DOHH2 (cell line): ENCODE results near the gene PYGB.

Experiments
- H3F3A ChIP-seq: fragments of 200-600 bp; sonication (generic), shearing (Covaris generic); 2 replicates; pipeline ENCODE4 v1.6.0; 2016; ENCODE audit warnings: antibody characterized with exemption, mild to moderate bottlenecking; ENCODE audit not compliant: control insufficient read depth, insufficient read depth
- H3K27ac ChIP-seq: fragments of 200-600 bp; sonication (generic); 2 replicates; pipeline ENCODE4 v1.5.1; 2014; ENCODE audit warnings: low read depth, mild to moderate bottlenecking, low read length, moderate library complexity
- H3K27me3 ChIP-seq: fragments of 200-600 bp; sonication (generic); 2 replicates; pipeline ENCODE4 v1.6.1; 2014; ENCODE audit warnings: mild to moderate bottlenecking, low read length, mixed read lengths; ENCODE audit not compliant: control insufficient read depth
- H3K36me3 ChIP-seq: fragments of 200-600 bp; sonication (generic); 2 replicates; pipeline ENCODE4 v1.6.1; 2014; ENCODE audit warnings: mild to moderate bottlenecking, low read length, moderate library complexity, mixed read lengths; ENCODE audit not compliant: control insufficient read depth
- H3K4me1 ChIP-seq: fragments of 200-600 bp; sonication (generic); 2 replicates; pipeline ENCODE4 v1.6.1; 2014; ENCODE audit warnings: mild to moderate bottlenecking, low read length, mixed read lengths; ENCODE audit not compliant: control insufficient read depth
- H3K4me2 ChIP-seq: fragments of 200-600 bp; sonication (generic); 2 replicates; pipeline ENCODE4 v1.6.0; 2014; ENCODE audit warnings: mild to moderate bottlenecking, low read length, moderate library complexity
- H3K4me3 ChIP-seq: fragments of 200-600 bp; sonication (generic); 2 replicates; pipeline ENCODE4 v1.5.1; 2014; ENCODE audit warnings: mild to moderate bottlenecking, low read length, mixed read lengths
- H3K79me2 ChIP-seq: fragments of 200-600 bp; sonication (generic); 2 replicates; pipeline ENCODE4 v1.6.1; 2014; ENCODE audit warnings: mild to moderate bottlenecking, low read length, mixed read lengths; ENCODE audit not compliant: control insufficient read depth
- H3K9me2 ChIP-seq: fragments of 200-600 bp; sonication (generic); replicated peaks from 2 replicates; pipeline ENCODE4 v1.6.1; 2014; ENCODE audit warnings: mild to moderate bottlenecking, low read length, mixed read lengths; ENCODE audit not compliant: control insufficient read depth
- H3K9me3 ChIP-seq: fragments of 200-600 bp; sonication (generic); 2 replicates; pipeline ENCODE4 v1.6.1; 2014; ENCODE audit warnings: antibody characterized with exemption, low read length, mixed read lengths; ENCODE audit not compliant: control insufficient read depth, insufficient read depth
- H4K20me1 ChIP-seq: fragments of 200-600 bp; sonication (generic); 2 replicates; pipeline ENCODE4 v1.6.0; 2014; ENCODE audit warnings: low read depth, mild to moderate bottlenecking, antibody characterized with exemption, low read length, moderate library complexity; ENCODE audit not compliant: control insufficient read depth, insufficient read depth
- CTCF ChIP-seq: fragments of 200-600 bp; sonication (generic); IDR thresholded peaks from one replicate; pipeline ENCODE4 v1.5.1; 2014; ENCODE audit warnings: antibody characterized with exemption, mild to moderate bottlenecking, low read depth, low read length; ENCODE audit not compliant: poor library complexity, severe bottlenecking
- EZH2phosphoT487 ChIP-seq: fragments of 200-600 bp; sonication (generic); IDR thresholded peaks from 2 replicates; pipeline ENCODE4 v1.6.1; 2017; ENCODE audit warnings: borderline replicate concordance, mild to moderate bottlenecking, antibody characterized with exemption, low read length, moderate library complexity, mixed read lengths

PYGB gene

GRCh38 chr20:25321991-25322390 is 74.1 kb downstream of the PYGB start:
- Histone ChIP-seq H3K36me3 (peaks cover 26% of the 10 kb centered on the region), H3K79me2 (peaks cover 19% of the 10 kb centered on the region), H3K27ac (peak overlapping the region; percentile 41), H3K27me3 (no peaks in the 10 kb centered on the region), H4K20me1 (no peaks in the 10 kb centered on the region; the same call in 1 of the 2 replicates), H3K4me1 (peaks cover 70% of the 10 kb centered on the region), H3F3A (peaks cover 16% of the 10 kb centered on the region), H3K4me3 (no peak overlapping the region), H3K9me3 (no peaks in the 10 kb centered on the region), H3K9me2 (no peaks in the 10 kb centered on the region), H3K4me2 (0 out of 2 replicates have a peak overlapping the region, but pooled peaks have one; percentile 4)
- no peak for TF ChIP-seq CTCF

GRCh38 chr20:25323496-25324246 is 75.8 kb downstream of the PYGB start:
- Histone ChIP-seq H3K4me2 (no peak overlapping the region), H3K9me2 (no peaks in the 10 kb centered on the region), H3K27ac (no peak overlapping the region), H4K20me1 (no peaks in the 10 kb centered on the region; the same call in 1 of the 2 replicates), H3K9me3 (no peaks in the 10 kb centered on the region), H3K36me3 (peaks cover 26% of the 10 kb centered on the region), H3F3A (peaks cover 12% of the 10 kb centered on the region), H3K4me1 (peaks cover 54% of the 10 kb centered on the region), H3K79me2 (peaks cover 15% of the 10 kb centered on the region), H3K4me3 (no peak overlapping the region), H3K27me3 (no peaks in the 10 kb centered on the region)
- TF ChIP-seq EZH2phosphoT487 (no peak), CTCF (no peak)

DNA sequence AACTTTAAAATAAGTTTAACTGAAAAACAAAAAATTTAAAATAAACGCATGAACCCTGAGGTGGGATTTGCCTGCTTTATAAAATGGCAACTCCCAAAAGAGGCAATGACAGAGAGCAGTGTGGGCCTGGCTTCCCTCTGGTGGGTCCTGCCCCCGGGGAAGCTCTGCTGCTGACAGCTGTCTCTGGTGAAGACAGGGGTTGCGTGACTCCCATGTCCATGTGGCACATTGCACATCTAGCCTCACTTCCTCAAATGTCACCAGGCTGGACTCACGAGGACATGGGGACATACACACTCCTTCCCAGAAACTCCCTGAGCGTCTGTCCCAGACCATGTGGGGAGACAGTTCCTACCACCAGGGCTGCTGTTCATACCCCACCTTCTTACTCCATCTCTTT is 76.5 kb downstream of the PYGB start:
- Histone ChIP-seq H3K27me3 (no peaks in the 10 kb centered on the region), H3K4me1 (peaks cover 47% of the 10 kb centered on the region), H3K79me2 (peaks cover 18% of the 10 kb centered on the region), H3K9me2 (no peaks in the 10 kb centered on the region), H4K20me1 (no peaks in the 10 kb centered on the region; the same call in 1 of the 2 replicates), H3K9me3 (no peaks in the 10 kb centered on the region), H3F3A (peaks cover 7% of the 10 kb centered on the region), H3K4me2 (no peak overlapping the region), H3K36me3 (peaks cover 26% of the 10 kb centered on the region), H3K27ac (no peak overlapping the region), H3K4me3 (no peak overlapping the region)
- TF ChIP-seq EZH2phosphoT487 (no peak), CTCF (no peak)
